Right ventricle myocardium superior (tissue), 1 donor: ENCODE data around the gene ZYG11B. TPM values are rescaled to one million over a fixed set of nuclear protein-coding genes. Genes with fewer than 3 reads are reported as not detected.
"Not testable (repeated sequence)": the region's sequence is repeated elsewhere in the genome, so short reads cannot be mapped to it uniquely, and the experiment has no call there.

Source experiments
- ATAC-seq: fragments of 200-7000 bp; cut with Tn5 transposase; one replicate; pipeline ENCODE4 v1.9.1; 2020; ENCODE audit warnings: mild to moderate bottlenecking; ENCODE audit not compliant: poor library complexity
- DNase-seq: peaks from one replicate; pipeline ENCODE4 v3.0.0-alpha.2; 2020
- intact Hi-C: fragments of 100-400 bp; cut with DNase I; formaldehyde crosslinking; loops from one replicate; pipeline ENCODE4 v1.11.2; 2022
- long read RNA-seq: library from polyadenylated mRNA; unstranded; transcript quantifications from one replicate; pipeline ENCODE4 v2.0.0, GENCODE V29; 2021
- total RNA-seq: library from RNA; stranded (reverse); fragmentation: NEBNext Ultra II Directional; extraction: Animal tissue kit (Norgen Biotek cat#: 25700); gene quantifications from one replicate; pipeline ENCODE4 v1.2.1, GENCODE V29; 2021
- donor health status: DM: no; HTN: yes; CAD: no; lungs with severe emphysema.

Gene ZYG11B
- 75.0 TPM for total RNA-seq
- long read RNA-seq, full-length matches to known transcripts, result 16 of 47 reads
- long read RNA-seq, partial matches to known transcripts, result 26 of 47 reads
- long read RNA-seq, other reads (novel, unspliced or antisense), result 5 of 47 reads

GRCh38 chr1:52726265-52727113 lies at the start of gene ZYG11B:
Gene ZYG11B, plus strand, starts transcription at chr1:52726453. Its CDS starts 201 bp downstream, at chr1:52726654.
- ATAC-seq (peak; percentile 98), DNase-seq (peak; percentile 94)
- intact Hi-C loops, result no loop called here

GRCh38 chr1:52677076-52677806 lies 49.0 kb upstream of the ZYG11B start:
- intact Hi-C loops, result no loop called here
- ATAC-seq (peak; percentile 90), DNase-seq (peak; percentile 68)

GRCh38 chr1:52679048-52679447 lies 47.2 kb upstream of the ZYG11B start:
- no peak for ATAC-seq
- intact Hi-C loops, result no loop called here
- DNase-seq, result no peak

GRCh38 chr1:52679498-52679897 lies 46.8 kb upstream of the ZYG11B start:
- intact Hi-C loops, result no loop called here
- ATAC-seq, result no peak
- no peak for DNase-seq

- no peak for DNase-seq
- intact Hi-C loops, result no loop called here
- no peak for ATAC-seq
Measured at GRCh38 chr1:52680353-52680752, 45.9 kb upstream of the ZYG11B start.

- intact Hi-C loops, result no loop called here
- ATAC-seq, result no peak
Measured at GRCh38 chr1:52681136-52681535, 45.1 kb upstream of the ZYG11B start.

GRCh38 chr1:52683367-52683940 lies 42.8 kb upstream of the ZYG11B start:
- intact Hi-C loops, result no loop called here
- DNase-seq, result no peak
- ATAC-seq, result no peak

More at GRCh38 chr1:52681136-52681535, 45.1 kb upstream of the ZYG11B start:
- DNase-seq, result no peak

GRCh38 chr1:52684545-52684944 lies 41.7 kb upstream of the ZYG11B start:
- DNase-seq (no peak), ATAC-seq (no peak)
- intact Hi-C loops, result no loop called here

- peak; percentile 81 for DNase-seq
- peak; percentile 86 for ATAC-seq
- intact Hi-C loops, result not testable (repeated sequence)
Measured at GRCh38 chr1:52686261-52686751, 39.9 kb upstream of the ZYG11B start.

- no peak for DNase-seq
- intact Hi-C loops, result no loop called here
- no peak for ATAC-seq
Measured at GRCh38 chr1:52686830-52687229, 39.4 kb upstream of the ZYG11B start.

GRCh38 chr1:52691821-52692220 lies 34.4 kb upstream of the ZYG11B start:
- DNase-seq, result no peak

GRCh38 chr1:52692697-52693096 lies 33.6 kb upstream of the ZYG11B start:
- intact Hi-C loops, result no loop called here
- ATAC-seq, result no peak

More at GRCh38 chr1:52691821-52692220, 34.4 kb upstream of the ZYG11B start:
- no peak for ATAC-seq
- intact Hi-C loops, result no loop called here

GRCh38 chr1:52693351-52693750 lies 32.9 kb upstream of the ZYG11B start:
- DNase-seq, ATAC-seq, intact Hi-C loops: not testable (repeated sequence)

More at GRCh38 chr1:52692697-52693096, 33.6 kb upstream of the ZYG11B start:
- no peak for DNase-seq

GRCh38 chr1:52693843-52694242 lies 32.4 kb upstream of the ZYG11B start:
- ATAC-seq, result no peak
- intact Hi-C loops, result no loop called here

GRCh38 chr1:52695627-52696026 lies 30.6 kb upstream of the ZYG11B start:
- no peak for DNase-seq
- ATAC-seq, result no peak
- intact Hi-C loops, result no loop called here

More at GRCh38 chr1:52693843-52694242, 32.4 kb upstream of the ZYG11B start:
- DNase-seq, result no peak

GRCh38 chr1:52697795-52698674 lies 28.2 kb upstream of the ZYG11B start, which contains the start of gene COA7:
Gene COA7, minus strand, starts transcription at chr1:52698347. Its CDS starts 21 bp downstream, at chr1:52698326.
- ATAC-seq (peak; percentile 91), DNase-seq (peak; percentile 93)
- intact Hi-C loops, result no loop called here

- peak; percentile 92 for DNase-seq
- intact Hi-C loops, result loop anchor here (10.0 kb wide), 1 partner anchor 222 kb away; the partner anchor contains the start of genes ECHDC2 and SCP2
- ATAC-seq, result peak; percentile 86
Measured at GRCh38 chr1:52702886-52703787, 23.1 kb upstream of the ZYG11B start.
